GM19023 (cell line): ENCODE data around the gene WBP1L.

Experiments
- ATAC-seq: cut with Tn5 transposase; IDR thresholded peaks from one replicate; pipeline ENCODE4 v1.9.1; 2021; ENCODE audit warnings: mild to moderate bottlenecking, moderate library complexity; ENCODE audit not compliant: unreplicated experiment

Gene WBP1L

GRCh38 chr10:102777711-102778453 lies 34.1 kb downstream of the WBP1L start:
- no peak for ATAC-seq

GRCh38 chr10:102778781-102779180 lies 35.0 kb downstream of the WBP1L start:
- no peak for ATAC-seq

- no peak for ATAC-seq
Observed at GRCh38 chr10:102779680-102780526, 36.2 kb downstream of the WBP1L start.

- no peak for ATAC-seq
Observed at GRCh38 chr10:102780527-102780808, 36.7 kb downstream of the WBP1L start.

GRCh38 chr10:102781090-102781920 lies 37.6 kb downstream of the WBP1L start:
- ATAC-seq: no peak

GRCh38 chr10:102781921-102782557 lies 38.3 kb downstream of the WBP1L start:
- ATAC-seq: no peak

- ATAC-seq: no peak
Observed at GRCh38 chr10:102782673-102783551, 39.2 kb downstream of the WBP1L start.

GRCh38 chr10:102783568-102783967 lies 39.8 kb downstream of the WBP1L start:
- no peak for ATAC-seq

GRCh38 chr10:102785818-102786217 lies 42.1 kb downstream of the WBP1L start:
- ATAC-seq: no peak

GRCh38 chr10:102791754-102792395 lies 48.1 kb downstream of the WBP1L start:
- ATAC-seq: no peak

GRCh38 chr10:102795453-102796406 lies 52.0 kb downstream of the WBP1L start:
- ATAC-seq: peak; percentile 19

GRCh38 chr10:102796407-102797176 lies 52.8 kb downstream of the WBP1L start:
- peak; percentile 98 for ATAC-seq

GRCh38 chr10:102799691-102800471 lies 56.1 kb downstream of the WBP1L start:
- ATAC-seq: no peak

GRCh38 chr10:102800611-102801335 lies 57.0 kb downstream of the WBP1L start:
- ATAC-seq: no peak

GRCh38 chr10:102801496-102801895 lies 57.7 kb downstream of the WBP1L start:
- no peak for ATAC-seq

GRCh38 chr10:102801978-102802377 lies 58.2 kb downstream of the WBP1L start:
- ATAC-seq: no peak
